Measurements from ENCODE around the gene LDLRAD4.
A peak's percentile ranks its signal among the peaks of the same experiment; 100 is the strongest.
"Not testable (repeated sequence)": the region's sequence is repeated elsewhere in the genome, so short reads cannot be mapped to it uniquely, and the experiment has no call there.

LDLRAD4 gene

GRCh38 chr18:13643261-13643751 lies 424.7 kb downstream of the LDLRAD4 start:
- FAIRE-seq: no peak
- DNase-seq (ENCODE audit: extremely low spot score, insufficient read length, low read depth): no peak

- no peak for DNase-seq (ENCODE audit: extremely low spot score, insufficient read length, low read depth)
- FAIRE-seq: no peak
These were observed 426.5 kb downstream of the LDLRAD4 start for GRCh38 chr18:13645093-13645492.

DNA sequence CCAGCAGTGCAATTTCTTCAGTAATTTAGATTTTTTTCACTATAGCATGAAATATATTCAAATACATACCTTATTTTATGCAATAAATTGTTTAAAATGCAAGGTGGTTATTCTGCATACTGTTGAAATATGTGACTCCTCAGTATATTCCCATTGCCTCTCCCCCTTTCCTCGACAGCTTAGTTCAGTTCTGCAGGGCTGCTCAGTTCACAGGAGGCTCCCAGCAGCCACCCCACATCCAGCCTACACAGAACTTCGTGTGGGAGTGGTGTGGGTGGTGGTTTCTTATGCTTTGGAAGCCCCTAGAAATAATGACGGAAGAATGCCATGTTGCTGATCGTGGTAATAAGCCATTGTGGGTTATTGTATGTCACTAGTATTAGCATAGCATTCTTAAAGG lies 428.1 kb downstream of the LDLRAD4 start:
- DNase-seq (ENCODE audit: extremely low spot score, insufficient read length, low read depth): no peak
- FAIRE-seq: no peak

GRCh38 chr18:13647761-13648160 lies 429.2 kb downstream of the LDLRAD4 start:
- FAIRE-seq (no peak), DNase-seq (ENCODE audit: extremely low spot score, insufficient read length, low read depth) (no peak)

DNA sequence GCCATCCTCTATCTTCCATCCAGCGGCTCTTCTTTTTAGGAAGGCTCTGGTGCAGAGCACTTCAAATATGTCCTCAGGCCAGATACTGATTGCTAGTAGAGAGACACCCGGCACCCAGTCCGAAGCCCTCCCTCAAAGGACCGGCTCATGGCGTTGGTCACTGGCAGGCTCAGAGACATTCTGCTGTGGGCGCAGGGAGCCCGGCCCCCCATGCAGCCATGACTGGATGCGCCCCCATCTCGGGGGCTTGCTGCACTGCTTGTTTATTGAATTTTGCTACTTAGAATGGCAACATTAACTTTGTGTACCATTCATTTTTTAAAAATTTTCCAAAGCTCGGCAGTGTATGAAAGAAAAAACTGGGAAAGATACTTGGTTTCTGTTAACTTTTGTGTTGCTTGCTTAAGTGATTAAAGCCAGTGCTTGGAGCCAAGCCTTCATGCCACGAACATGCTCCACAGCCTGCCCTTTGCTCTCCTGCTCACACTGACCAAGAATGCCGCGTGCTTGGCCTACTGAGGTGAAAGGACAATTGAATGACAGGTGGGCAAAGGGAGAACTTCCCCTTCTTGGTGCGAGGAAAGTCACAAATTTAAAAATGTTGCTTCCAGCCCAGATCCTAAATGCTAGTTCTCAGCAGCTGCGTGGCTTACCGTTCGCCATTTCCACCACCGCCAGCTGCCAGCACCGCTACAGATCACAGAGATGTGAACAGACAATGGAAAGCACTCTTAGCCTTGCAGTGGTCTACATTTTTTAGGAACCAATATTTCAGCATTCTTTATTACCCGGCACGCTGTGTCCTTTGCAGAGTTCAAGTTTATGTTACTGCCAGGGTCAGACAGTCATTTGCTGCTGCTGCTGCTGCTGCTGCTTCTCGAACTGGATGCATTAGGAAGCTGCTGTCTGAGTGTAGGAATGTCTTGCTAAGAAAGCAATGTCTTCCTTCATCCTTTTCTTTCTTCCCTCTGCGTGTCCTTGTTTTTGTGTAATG lies 431.1 kb downstream of the LDLRAD4 start:
- DNase-seq (ENCODE audit: extremely low spot score, insufficient read length, low read depth) (no peak), FAIRE-seq (no peak)

DNA sequence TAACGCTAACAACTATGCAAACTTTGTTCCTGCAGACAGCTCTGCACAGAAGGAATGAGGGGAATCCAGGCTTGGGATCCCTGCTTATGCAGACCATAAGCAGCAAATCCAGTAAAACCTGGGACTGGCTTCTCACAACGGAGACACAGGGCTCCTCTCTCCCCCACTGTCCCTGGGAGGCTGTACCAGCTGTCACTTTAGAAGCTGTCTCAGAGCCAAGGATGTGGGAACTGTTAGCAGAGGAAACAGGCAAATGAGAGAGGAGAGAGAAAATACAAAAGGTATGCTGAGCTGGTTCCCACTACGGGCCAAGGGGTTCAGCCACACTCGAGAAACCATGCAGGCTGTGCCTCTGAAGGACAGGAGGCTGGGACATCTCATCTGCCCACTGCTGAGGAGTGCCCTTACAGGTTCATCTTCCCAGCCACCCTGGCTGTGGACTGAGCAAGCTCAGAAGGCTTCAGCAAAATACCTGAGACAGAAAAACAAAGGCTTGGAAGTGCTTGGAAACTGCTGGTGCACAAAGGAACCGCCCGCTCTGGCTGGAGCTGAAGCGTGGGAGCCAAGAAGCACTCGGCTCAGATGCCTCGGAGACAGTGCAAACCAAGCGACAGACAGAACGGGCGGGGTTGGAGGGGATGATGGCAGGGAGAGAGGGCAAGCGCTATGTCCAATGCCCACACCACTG lies 435.3 kb downstream of the LDLRAD4 start:
- FAIRE-seq: no peak
- no peak for DNase-seq (ENCODE audit: extremely low spot score, insufficient read length, low read depth)

GRCh38 chr18:13657974-13658373 lies 439.4 kb downstream of the LDLRAD4 start:
- FAIRE-seq: no peak
- DNase-seq (ENCODE audit: extremely low spot score, insufficient read length, low read depth): no peak

GRCh38 chr18:13658436-13659204 lies 440.1 kb downstream of the LDLRAD4 start:
- DNase-seq (ENCODE audit: extremely low spot score, insufficient read length, low read depth) (no peak), FAIRE-seq (no peak)

- DNase-seq (ENCODE audit: extremely low spot score, insufficient read length, low read depth): no peak
- FAIRE-seq: no peak
These were observed 441.9 kb downstream of the LDLRAD4 start for GRCh38 chr18:13660510-13660909.

DNA sequence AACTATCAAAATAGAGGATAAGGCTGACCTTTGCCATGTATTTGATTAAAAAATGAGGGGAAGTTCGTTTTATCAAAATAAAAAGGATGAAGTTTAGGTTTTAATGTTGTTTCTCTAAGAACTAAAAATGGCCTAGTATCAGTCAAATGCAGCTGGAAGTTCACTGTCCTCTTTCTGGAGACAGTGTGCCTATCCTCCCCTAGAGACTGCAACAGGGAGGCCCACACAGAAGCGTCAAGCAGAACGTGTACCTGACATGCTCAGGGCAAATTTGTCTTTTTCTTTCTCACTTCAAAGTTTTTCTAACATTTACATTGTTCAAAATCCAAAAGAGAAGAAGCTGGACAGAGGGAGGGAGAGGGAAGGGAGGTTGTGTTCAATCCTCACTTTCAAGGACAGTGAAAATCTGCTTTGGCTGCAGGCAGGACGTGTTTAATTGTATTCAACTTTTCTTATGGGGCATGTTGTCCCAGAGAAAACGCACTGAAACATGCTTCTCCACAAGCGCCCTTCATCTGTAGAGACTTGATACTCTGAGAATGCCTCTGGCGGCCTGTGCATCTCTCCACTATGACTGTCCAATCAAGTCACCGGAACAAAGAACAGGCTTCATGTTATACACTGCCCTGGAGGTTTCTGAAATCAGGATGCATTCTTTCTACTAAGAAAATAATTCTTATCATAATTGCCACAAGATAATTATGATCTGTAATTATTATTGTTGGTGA lies 442.7 kb downstream of the LDLRAD4 start:
- no peak for DNase-seq (ENCODE audit: extremely low spot score, insufficient read length, low read depth)
- no peak for FAIRE-seq

GRCh38 chr18:13661779-13662256 lies 443.3 kb downstream of the LDLRAD4 start:
- no peak for DNase-seq (ENCODE audit: extremely low spot score, insufficient read length, low read depth)
- no peak for FAIRE-seq

DNA sequence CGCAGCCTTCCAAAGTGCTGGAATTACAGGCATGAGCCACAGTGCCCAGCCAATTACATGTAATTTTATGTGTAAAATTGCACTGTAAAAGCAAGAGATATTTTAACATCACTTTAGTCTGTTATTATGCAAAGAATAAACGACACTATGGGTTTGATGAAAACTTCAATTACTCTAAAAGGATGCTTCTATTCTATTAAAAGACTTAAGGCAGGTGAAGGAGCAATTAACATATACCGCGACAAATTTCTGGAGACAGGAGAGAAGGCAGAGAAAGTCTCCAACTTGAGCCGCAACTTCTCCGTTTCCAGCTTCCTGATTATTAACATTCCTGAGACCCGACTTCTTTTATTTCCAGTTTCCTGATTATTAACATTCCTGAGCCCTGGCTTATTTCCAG lies 454.1 kb downstream of the LDLRAD4 start:
- DNase-seq (ENCODE audit: extremely low spot score, insufficient read length, low read depth) (no peak), FAIRE-seq (no peak)

DNA sequence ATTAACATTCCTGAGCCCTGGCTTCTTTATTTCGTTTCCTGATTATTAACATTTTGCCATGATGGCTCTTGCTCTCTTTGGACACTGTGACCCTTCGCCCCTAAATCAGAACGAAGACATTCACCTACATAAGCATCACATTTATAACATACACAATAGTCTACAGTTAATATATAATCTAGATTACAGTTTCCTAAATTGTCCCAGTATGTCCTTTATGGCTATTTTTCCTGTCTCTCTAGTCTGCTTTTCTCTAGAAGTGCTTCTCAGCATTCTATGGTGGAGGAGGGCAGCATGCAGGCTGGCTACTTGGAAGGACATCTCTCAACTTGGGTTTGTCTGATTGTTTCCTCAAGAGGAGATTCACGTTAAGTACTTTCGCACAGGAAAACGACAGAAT lies 457.9 kb downstream of the LDLRAD4 start:
- no peak for FAIRE-seq
- no peak for DNase-seq (ENCODE audit: extremely low spot score, insufficient read length, low read depth)

DNA sequence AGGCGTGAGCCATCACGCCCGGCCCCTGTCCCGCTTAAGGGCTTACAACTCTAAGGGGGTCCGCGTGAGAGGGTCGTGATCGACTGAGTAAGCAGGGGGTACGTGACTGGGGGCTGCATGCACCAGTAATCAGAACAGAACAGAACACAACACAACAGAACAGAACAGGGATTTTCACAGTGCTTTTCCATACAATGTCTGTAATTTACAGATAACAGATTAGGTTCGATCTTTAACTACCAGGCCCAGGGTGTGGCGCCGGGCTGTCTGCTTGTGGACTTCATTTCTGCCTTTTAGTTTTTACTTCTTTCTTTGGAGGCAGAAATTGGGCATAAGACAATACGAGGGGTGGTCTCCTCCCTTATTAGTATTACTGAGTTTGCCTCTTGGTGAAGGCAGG lies 458.8 kb downstream of the LDLRAD4 start:
- not testable (repeated sequence) for DNase-seq (ENCODE audit: extremely low spot score, insufficient read length, low read depth); FAIRE-seq

GRCh38 chr18:13680612-13681011 lies 462.1 kb downstream of the LDLRAD4 start:
- FAIRE-seq (peak; percentile 59), DNase-seq (ENCODE audit: extremely low spot score, insufficient read length, low read depth) (no peak)

DNA sequence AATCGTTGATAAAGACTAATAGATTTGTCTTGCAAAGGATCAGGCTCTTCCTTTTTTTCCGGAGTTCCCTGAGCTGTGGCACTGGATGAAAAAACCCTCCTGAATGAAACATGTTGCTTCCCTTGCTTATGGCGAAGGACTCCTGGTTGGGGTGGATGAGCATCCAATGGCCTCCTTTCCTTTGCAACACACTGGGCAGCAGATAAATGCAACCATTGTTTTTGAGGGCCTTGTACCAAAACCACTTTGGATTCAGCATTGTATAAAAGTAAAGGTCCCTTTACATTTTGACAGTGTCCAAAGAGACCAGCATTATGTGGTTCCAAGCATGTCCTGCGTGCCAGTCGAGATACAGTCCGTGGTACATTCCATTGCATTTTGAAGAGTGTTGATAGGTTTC lies 463.1 kb downstream of the LDLRAD4 start:
- DNase-seq (ENCODE audit: extremely low spot score, insufficient read length, low read depth) (no peak), FAIRE-seq (no peak)

DNA sequence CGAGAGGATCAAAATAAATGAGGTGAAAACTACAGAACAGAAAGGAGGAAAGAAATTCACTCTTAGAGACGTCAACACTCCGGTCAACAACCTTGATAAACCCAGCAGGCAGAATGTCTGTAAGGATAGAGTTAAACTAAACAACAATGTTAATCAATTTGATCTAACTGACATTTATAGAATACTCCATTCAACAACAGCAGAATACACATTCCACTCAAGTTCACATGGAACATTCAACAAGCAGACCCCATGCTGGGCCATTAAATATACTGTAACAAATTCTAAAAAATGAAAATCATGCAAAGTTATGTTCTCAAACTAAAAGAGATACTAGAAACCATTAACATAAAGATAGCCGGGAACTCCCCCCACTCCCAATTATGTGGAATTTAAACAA lies 466.0 kb downstream of the LDLRAD4 start:
- DNase-seq (ENCODE audit: extremely low spot score, insufficient read length, low read depth): no peak
- FAIRE-seq: peak; percentile 18

GRCh38 chr18:13688191-13689136 lies 469.9 kb downstream of the LDLRAD4 start:
- no peak for DNase-seq (ENCODE audit: extremely low spot score, insufficient read length, low read depth)
- FAIRE-seq: no peak

Data from GM18507 (cell line).